ENCODE results near the gene KRTAP12-3. TPM values are rescaled to one million over a fixed set of nuclear protein-coding genes. Genes with fewer than 3 reads are reported as not detected.

Gene KRTAP12-3
- total and polyA plus RNA-seq, 10 of the 15 experiments (the other 5 are each of a cell fraction or from before 2014, with no cell fraction given), result not detected

DNA sequence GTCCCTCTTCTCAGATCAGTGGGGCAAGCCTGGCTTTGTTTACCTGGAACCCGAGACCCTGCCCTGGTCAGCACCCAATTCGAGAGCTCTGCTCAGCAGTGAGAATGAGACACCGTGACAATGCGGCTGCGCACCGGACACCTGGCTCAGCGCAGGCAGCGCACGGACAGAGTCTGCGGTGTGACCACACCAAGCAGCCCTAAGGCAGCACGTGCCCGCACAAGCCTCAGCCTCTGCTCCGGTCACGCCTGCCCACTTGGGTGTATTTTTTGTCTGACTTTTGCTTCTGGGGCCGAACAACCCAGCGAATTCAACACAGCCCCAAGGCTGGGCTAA, 41.2 kb upstream of the KRTAP12-3 start:
- intact Hi-C loops (cut with micrococcal nuclease; ENCODE audit: unreplicated experiment) (no loop called here), in situ Hi-C loops (cut with MboI) (no loop called here)
- Histone ChIP-seq H3K4me3 (no peak overlapping the region), H3K79me2 (ENCODE audit: control insufficient read depth, insufficient read depth, low read length) (no peaks in the 10 kb centered on the region), H3K9me3 (replicated peaks; ENCODE audit: control insufficient read depth, insufficient read depth, low read length) (peaks cover 2% of the 10 kb centered on the region; the same call in 1 of the 3 replicates), H3K36me3 (ENCODE audit: control insufficient read depth in 2 of 2, insufficient read depth in 2 of 2, low read length in 1 of 2) (no peaks in the 10 kb centered on the region), H3K9ac (ENCODE audit: control insufficient read depth, insufficient read depth, low read length) (no peak overlapping the region), H4K20me1 (ENCODE audit: control insufficient read depth, insufficient read depth) (no peaks in the 10 kb centered on the region), H3K4me1 (ENCODE audit: control insufficient read depth, insufficient read depth, low read length) (no peaks in the 10 kb centered on the region), H3K27me3 (replicated peaks in 1 of 2; ENCODE audit: control insufficient read depth in 2 of 2, insufficient read depth in 2 of 2, low read length in 1 of 2) (no peaks in the 10 kb centered on the region), H3K4me2 (ENCODE audit: control insufficient read depth, insufficient read depth) (no peak overlapping the region), H2AFZ (ENCODE audit: control insufficient read depth, low read depth, low read length) (no peak overlapping the region), H3K27ac (ENCODE audit: control insufficient read depth, insufficient read depth) (no peak overlapping the region)
- BruUV-seq (replicated peaks), result no TSS peak
- ChIA-PET RAD21 (ENCODE audit: unreplicated experiment) (no interaction called here), CTCF (no interaction called here), POLR2A (no interaction called here), SMC1A (ENCODE audit: uncharacterized antibody, unreplicated experiment) (no interaction called here)
- DNase-seq (ENCODE audit: low read depth, low spot score) (no peak), FAIRE-seq (no peak), ATAC-seq (no peak)
- TF ChIP-seq NBN (IDR thresholded peaks at IDR 0.05) (no peak), ATF7 (IDR thresholded peaks at IDR 0.05; ENCODE audit: low read depth) (no peak), EED (IDR thresholded peaks at IDR 0.05; ENCODE audit: low read depth) (no peak), BCL11A (IDR thresholded peaks at IDR 0.05; ENCODE audit: low read depth, low read length) (no peak), MYC (IDR thresholded peaks at IDR 0.05; ENCODE audit: insufficient read depth, insufficient read length, insufficient replicate concordance, low read length, severe bottlenecking) (no peak), ZZZ3 (IDR thresholded peaks at IDR 0.05; ENCODE audit: control insufficient read depth, insufficient read length, low read depth) (no peak), ZNF24 (IDR thresholded peaks at IDR 0.05) (no peak), MYB (IDR thresholded peaks at IDR 0.05; ENCODE audit: borderline replicate concordance, low read depth, low read length) (no peak), PML (IDR thresholded peaks at IDR 0.05; ENCODE audit: low read length) (no peak), HDGF (IDR thresholded peaks at IDR 0.05) (no peak), ZNF217 (IDR thresholded peaks at IDR 0.05) (no peak), LARP7 (IDR thresholded peaks at IDR 0.05) (no peak), PAX8 (IDR thresholded peaks at IDR 0.05) (no peak), CBFB (IDR thresholded peaks at IDR 0.05; ENCODE audit: low read depth) (no peak), IKZF1 (conservative IDR thresholded peaks at IDR 0.05) (no peak), RELA (IDR thresholded peaks at IDR 0.05; ENCODE audit: borderline replicate concordance, partially characterized antibody) (no peak), MEF2A (IDR thresholded peaks at IDR 0.05; ENCODE audit: insufficient read depth, low read depth, low read length) (no peak)
- TF ChIP-seq, protein P1, sequence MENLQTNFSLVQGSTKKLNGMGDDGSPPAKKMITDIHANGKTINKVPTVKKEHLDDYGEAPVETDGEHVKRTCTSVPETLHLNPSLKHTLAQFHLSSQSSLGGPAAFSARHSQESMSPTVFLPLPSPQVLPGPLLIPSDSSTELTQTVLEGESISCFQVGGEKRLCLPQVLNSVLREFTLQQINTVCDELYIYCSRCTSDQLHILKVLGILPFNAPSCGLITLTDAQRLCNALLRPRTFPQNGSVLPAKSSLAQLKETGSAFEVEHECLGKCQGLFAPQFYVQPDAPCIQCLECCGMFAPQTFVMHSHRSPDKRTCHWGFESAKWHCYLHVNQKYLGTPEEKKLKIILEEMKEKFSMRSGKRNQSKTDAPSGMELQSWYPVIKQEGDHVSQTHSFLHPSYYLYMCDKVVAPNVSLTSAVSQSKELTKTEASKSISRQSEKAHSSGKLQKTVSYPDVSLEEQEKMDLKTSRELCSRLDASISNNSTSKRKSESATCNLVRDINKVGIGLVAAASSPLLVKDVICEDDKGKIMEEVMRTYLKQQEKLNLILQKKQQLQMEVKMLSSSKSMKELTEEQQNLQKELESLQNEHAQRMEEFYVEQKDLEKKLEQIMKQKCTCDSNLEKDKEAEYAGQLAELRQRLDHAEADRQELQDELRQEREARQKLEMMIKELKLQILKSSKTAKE (IDR thresholded peaks at IDR 0.05; ENCODE audit: low read depth, poor library complexity, severe bottlenecking), result no peak
- TF ChIP-seq, protein P2, sequence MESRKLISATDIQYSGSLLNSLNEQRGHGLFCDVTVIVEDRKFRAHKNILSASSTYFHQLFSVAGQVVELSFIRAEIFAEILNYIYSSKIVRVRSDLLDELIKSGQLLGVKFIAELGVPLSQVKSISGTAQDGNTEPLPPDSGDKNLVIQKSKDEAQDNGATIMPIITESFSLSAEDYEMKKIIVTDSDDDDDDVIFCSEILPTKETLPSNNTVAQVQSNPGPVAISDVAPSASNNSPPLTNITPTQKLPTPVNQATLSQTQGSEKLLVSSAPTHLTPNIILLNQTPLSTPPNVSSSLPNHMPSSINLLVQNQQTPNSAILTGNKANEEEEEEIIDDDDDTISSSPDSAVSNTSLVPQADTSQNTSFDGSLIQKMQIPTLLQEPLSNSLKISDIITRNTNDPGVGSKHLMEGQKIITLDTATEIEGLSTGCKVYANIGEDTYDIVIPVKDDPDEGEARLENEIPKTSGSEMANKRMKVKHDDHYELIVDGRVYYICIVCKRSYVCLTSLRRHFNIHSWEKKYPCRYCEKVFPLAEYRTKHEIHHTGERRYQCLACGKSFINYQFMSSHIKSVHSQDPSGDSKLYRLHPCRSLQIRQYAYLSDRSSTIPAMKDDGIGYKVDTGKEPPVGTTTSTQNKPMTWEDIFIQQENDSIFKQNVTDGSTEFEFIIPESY (IDR thresholded peaks at IDR 0.05), result no peak
- TF ChIP-seq, protein P3, sequence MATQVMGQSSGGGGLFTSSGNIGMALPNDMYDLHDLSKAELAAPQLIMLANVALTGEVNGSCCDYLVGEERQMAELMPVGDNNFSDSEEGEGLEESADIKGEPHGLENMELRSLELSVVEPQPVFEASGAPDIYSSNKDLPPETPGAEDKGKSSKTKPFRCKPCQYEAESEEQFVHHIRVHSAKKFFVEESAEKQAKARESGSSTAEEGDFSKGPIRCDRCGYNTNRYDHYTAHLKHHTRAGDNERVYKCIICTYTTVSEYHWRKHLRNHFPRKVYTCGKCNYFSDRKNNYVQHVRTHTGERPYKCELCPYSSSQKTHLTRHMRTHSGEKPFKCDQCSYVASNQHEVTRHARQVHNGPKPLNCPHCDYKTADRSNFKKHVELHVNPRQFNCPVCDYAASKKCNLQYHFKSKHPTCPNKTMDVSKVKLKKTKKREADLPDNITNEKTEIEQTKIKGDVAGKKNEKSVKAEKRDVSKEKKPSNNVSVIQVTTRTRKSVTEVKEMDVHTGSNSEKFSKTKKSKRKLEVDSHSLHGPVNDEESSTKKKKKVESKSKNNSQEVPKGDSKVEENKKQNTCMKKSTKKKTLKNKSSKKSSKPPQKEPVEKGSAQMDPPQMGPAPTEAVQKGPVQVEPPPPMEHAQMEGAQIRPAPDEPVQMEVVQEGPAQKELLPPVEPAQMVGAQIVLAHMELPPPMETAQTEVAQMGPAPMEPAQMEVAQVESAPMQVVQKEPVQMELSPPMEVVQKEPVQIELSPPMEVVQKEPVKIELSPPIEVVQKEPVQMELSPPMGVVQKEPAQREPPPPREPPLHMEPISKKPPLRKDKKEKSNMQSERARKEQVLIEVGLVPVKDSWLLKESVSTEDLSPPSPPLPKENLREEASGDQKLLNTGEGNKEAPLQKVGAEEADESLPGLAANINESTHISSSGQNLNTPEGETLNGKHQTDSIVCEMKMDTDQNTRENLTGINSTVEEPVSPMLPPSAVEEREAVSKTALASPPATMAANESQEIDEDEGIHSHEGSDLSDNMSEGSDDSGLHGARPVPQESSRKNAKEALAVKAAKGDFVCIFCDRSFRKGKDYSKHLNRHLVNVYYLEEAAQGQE (IDR thresholded peaks at IDR 0.05; ENCODE audit: low read depth, low read length), result no peak
- 53% methylated on average over 16 of the region's 16 CpGs for WGBS (ENCODE audit: insufficient coverage, insufficient replicate concordance, low lambda C conversion rate, missing lambda C conversion rate)
